Breast epithelium (tissue), 3 donors: ENCODE results near the gene ZNF282.

Experiments used
- POLR2A ChIP-seq: fragments of 450-650 bp; IDR thresholded peaks from one replicate; pipeline ENCODE4 v1.6.1; 2016; ENCODE audit warnings: antibody characterized with exemption, mild to moderate bottlenecking, moderate library complexity
- TF ChIP-seq, protein P1 (sequence below), 3 donors: fragments of 450-650 bp; IDR thresholded peaks; one replicate each; pipeline ENCODE4 v1.5.1; 2016 to 2017; ENCODE audit warnings: antibody characterized with exemption in 3 of 3, mild to moderate bottlenecking in 3 of 3, moderate library complexity in 3 of 3

GRCh38 chr7:149198161-149198816, 2.9 kb downstream of the ZNF282 start:
- TF ChIP-seq, protein P1, sequence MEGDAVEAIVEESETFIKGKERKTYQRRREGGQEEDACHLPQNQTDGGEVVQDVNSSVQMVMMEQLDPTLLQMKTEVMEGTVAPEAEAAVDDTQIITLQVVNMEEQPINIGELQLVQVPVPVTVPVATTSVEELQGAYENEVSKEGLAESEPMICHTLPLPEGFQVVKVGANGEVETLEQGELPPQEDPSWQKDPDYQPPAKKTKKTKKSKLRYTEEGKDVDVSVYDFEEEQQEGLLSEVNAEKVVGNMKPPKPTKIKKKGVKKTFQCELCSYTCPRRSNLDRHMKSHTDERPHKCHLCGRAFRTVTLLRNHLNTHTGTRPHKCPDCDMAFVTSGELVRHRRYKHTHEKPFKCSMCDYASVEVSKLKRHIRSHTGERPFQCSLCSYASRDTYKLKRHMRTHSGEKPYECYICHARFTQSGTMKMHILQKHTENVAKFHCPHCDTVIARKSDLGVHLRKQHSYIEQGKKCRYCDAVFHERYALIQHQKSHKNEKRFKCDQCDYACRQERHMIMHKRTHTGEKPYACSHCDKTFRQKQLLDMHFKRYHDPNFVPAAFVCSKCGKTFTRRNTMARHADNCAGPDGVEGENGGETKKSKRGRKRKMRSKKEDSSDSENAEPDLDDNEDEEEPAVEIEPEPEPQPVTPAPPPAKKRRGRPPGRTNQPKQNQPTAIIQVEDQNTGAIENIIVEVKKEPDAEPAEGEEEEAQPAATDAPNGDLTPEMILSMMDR (IDR thresholded peaks at IDR 0.05), result no peak
- TF ChIP-seq POLR2A, result no peak
